NCI-H1048 (cell line): ENCODE results near the gene ATG2B.
"Not testable (repeated sequence)": the region's sequence is repeated elsewhere in the genome, so short reads cannot be mapped to it uniquely, and the experiment has no call there.

Source experiments
- DNase-seq: peaks from one replicate; lab custom pipeline; 2025; lab: John Stamatoyannopoulos, UW

The ATG2B gene

DNA sequence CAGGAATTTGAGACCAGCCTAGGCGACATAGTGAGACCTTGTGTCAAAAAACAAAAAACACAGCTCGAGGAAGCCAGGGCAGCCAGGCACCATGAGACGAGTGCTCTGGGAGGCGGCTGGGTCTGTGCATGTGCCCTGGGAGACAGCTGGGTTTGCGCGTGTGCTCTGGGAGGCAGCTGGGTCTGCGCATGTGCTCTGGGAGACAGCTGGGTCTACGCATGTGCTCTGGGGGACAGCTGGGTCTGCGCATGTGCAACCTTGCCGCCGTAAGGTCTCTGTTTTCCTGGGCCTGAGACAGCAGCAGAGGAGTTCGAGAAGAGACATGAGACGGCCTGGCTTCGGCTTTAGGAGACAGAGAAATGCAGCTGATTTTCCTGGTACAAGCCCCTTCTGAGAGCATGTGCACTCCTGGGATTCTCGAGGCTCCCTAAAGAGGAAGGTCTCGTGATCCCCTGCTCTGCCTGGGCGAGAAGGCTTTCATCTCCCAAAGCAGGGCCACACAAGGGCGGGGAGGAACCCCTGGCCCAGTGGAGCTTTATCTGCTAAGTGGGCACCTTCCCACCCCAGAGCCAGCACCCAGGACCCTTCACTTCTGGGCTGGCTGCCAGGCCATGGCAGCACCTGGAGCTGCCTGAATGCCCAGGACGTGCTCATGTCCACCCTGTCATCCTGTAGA is 110.7 kb downstream of the ATG2B start:
- no peak for DNase-seq

DNA sequence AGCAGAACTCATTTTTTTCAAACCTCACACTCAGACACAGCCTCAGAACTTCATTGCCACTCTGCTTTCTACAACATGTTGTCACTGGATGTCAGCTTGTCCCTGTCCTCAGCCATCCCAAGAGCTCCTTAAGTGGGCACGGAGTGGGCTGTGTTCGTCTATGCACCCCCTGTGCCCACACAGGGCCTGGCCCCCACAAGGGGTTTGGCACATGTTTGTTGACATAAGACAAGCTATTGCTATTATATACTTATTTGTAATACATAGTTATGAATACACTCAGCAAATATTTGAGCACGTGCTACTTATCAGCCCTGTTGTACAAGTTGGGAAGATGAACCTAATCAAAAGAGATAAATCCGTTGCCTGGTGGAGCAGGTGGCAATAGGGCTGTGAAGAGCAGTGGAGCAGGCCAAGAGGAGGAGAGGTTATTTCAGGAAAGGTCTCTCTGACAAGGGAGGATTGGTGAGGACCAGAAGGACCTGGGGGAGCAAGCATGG is 111.4 kb downstream of the ATG2B start:
- DNase-seq, result no peak

DNA sequence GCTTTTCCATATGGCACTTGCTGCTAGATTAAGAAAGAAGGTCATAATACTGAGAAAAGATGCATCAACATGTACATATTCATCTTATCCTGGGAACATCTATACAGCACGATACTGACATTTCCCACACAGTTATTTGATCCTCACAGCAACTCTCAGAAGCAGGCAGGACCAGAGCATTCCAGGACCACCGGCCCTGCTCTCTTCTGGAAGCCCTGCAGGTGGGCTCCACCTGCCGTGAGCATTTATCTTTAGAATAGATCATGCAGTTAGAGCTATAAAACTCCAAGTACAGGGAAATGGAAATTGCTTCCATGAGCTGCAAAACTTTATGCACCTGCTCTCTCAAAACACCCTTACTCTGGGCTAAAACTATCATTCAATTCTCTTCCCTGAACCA is 112.7 kb downstream of the ATG2B start:
- no peak for DNase-seq

DNA sequence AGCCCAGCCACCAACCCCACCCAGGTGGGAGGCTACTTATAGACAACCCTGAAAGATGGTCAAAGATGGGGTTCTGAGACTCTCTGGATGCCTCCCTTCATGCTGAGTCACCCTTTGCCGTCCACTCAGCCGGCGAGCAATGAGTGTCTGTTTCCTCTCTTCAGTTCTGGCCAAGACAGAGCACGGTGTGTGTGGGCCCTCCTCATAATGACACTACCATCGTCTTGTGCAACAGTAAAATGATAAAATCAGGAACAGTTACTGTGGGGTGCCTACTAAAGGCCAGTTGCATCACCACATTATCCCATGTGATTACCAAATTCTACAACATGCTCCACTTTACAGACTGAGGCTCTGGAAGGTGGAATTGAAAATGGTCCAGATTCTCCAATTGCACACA is 114.1 kb downstream of the ATG2B start:
- DNase-seq, result no peak

DNA sequence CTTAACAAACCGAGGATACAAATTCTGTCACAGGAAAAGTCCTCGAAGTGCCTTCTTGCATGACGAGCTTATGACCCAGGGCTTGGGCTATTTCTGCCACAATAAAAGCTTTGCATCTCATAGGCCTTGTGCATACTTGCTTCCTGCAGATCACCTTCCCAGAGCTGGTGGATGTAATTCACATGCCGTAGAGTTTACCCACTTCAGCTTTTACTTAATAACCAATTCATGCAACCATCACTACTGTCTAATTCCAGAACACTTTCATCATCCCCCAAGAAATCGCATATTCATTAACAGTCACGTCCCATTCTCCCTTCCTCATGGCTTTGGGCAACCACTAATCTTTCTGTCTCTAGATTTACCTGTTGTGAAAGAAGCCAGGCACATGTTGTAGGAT is 116.1 kb downstream of the ATG2B start:
- no peak for DNase-seq

DNA sequence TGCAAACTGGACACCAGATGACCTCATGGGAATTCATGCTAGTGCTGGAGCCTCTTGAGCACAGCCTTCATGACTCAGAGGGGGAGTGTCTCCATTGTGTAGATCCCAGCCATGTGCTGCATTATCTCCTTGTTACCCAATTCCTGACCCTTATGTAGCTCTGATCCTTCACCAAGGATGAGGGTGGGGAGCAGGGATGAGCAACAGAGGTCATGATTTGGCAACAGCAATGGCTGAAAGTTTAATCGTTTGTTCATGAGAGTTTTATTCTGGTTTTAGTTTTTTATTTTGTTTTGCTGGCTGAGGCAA is 116.6 kb downstream of the ATG2B start:
- DNase-seq, result no peak

DNA sequence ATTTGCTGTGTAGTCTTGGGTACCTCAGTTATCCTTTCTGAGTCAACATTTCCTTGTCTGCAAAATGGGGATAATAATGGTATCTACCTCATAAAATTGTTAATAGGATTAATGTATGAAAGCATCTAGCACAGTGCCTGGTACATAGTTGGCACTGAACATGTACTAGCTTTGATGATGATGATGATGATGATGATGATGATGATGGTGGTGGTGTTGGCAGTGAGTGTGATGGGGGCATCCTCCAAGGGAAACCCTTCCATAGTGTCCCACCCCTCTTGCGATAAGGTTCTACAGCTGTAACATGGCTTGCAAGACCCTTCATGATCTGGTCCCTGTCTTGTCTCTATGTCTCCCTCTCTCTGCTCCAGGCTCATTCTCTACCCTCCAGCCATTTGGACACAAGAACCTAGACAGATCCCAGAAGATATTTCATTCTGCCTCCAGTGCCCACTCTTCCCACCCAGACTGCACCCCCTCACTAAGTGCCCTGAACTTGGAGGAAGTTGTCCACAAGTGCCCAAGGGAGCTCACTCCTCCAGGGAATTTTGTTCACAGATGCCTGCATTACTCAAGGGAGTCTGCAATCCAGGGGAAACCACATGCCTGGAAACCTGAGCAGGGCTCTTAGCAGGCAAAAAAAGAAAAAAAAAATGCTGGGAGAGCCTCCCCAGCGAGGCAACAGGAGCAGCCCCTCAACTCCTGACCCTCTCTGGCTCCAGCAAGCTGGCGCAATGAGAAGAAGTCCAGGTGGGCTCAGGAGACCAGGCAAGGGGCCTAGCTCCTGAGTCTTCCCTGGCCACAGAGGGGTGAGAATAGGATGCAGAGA is 117.2 kb downstream of the ATG2B start:
- DNase-seq, result no peak

DNA sequence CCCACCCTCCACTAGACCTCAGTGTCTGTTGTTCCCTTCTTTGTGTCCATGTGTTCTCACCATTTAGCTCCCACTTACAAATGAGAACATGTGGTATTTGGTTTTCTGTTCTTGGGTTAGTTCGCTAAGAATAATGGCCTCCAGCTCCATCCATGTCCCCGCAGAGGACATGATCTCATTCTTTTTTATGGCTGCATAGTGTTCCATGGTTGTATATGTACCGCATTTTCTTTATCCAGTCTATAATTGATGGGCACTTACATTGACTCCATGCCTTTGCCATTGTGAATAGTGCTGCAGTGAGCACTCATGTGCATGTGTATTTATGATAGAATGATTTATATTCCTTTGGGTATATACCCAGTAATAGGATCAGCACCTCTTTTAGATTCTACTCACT is 118.1 kb downstream of the ATG2B start:
- DNase-seq, result not testable (repeated sequence)

DNA sequence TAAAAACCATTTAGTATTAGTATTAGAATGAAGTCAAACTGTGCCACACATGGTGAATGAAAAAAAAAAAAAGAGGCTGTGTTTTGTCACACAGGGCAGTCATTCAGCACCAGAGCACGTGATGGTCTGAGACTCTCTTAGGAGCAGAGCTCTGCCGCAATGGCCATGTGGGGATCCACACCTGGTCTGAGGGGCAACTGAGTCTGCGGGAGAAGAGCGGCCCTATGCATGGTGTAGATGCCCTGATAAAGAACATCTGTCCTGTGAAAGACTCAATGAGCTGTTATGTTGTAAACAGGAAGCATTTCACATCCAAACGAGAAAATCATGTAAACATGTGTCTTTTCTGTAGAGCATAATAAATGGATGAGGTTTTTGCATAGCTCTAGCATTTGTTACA is 119.4 kb downstream of the ATG2B start:
- no peak for DNase-seq

DNA sequence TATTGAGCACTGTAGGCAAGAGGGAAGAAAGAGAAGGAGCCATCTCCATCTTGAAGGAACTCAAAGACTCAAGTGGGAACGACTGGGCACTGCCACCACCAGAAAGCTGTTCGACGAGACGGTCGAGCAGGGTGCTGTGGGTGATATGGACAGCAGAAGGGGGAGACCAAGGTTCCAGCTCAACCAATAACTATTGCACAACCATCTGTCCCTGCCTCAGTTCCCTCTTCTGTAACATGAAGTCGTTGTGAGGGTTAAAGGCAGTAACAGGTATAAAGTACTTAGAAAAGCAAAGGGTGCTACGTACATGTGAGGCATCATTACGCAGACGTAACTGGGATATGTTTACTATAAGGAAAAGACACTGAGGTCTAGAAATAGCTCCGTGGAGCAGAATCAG is 121.0 kb downstream of the ATG2B start:
- DNase-seq, result no peak

DNA sequence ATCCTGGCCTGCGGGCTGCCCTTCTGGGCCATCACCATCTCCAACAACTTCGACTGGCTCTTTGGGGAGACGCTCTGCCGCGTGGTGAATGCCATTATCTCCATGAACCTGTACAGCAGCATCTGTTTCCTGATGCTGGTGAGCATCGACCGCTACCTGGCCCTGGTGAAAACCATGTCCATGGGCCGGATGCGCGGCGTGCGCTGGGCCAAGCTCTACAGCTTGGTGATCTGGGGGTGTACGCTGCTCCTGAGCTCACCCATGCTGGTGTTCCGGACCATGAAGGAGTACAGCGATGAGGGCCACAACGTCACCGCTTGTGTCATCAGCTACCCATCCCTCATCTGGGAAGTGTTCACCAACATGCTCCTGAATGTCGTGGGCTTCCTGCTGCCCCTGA is 122.5 kb downstream of the ATG2B start:
- no peak for DNase-seq

DNA sequence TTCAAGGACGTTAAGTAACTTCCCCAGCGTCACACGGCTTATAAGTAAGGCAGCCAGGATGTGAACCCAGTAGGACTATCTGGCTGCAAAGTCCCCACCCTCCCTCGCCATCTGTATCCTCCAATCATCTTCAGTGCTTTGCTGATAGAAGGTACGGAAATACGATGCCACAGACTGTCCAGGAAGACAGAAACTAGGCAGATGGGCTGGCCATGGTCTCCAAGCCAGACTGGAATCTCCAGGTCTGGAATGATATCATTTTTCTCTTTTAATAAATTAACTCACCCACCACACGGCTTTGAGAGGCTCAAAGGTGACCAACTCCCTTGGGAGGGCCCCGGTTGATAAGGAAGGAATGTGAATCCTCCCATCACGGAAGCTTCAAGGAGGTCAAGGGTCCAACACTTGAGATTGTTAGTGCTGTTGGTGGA is 123.4 kb downstream of the ATG2B start:
- DNase-seq, result no peak

DNA sequence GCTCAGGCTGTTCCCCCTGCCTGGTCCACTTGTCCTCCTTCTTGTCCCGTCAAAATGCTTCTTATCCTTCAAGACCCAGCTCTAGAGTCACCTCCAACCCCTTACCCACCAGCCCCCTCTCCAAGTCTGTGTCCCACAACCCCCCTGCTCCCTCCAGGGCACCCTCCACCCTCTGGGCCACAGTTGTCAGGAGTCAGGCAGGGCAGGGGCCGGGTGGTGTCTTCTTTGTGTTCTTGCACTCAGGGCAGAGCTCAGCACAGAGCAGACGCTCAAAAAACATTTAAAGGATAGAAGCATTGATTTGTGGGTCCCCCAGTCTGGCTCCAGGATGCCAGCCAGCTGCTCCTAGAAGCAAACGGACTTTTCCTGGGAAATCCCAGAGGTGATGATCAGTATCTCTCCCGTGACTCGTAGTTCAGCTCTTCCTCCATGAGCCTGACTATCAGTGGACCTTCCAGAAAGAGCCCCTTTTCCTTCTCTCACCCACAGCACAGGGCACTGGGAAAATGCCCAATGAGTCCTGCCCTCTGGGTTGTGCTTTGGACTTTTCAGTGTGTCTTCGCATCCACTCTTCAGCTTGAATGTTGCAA is 124.4 kb downstream of the ATG2B start:
- no peak for DNase-seq

DNA sequence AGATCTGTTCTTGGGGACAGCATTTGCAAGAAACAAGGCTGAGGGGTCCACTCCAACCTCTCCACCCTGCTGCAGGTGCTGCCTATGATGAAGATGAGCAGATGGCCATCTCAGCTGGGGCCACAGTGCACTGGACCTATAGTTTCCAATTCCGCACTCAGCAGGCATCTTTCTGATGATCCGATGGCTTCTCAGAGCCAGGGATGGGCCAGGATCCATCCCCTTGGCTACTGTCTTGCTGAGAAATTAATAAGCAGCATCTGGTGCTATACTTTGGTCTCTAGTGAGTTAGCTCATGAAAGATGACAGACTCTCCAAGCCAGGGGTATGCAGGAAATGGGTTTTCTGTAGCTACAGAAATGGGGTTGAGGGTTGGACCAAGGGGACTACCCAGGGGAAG is 125.5 kb downstream of the ATG2B start:
- no peak for DNase-seq

DNA sequence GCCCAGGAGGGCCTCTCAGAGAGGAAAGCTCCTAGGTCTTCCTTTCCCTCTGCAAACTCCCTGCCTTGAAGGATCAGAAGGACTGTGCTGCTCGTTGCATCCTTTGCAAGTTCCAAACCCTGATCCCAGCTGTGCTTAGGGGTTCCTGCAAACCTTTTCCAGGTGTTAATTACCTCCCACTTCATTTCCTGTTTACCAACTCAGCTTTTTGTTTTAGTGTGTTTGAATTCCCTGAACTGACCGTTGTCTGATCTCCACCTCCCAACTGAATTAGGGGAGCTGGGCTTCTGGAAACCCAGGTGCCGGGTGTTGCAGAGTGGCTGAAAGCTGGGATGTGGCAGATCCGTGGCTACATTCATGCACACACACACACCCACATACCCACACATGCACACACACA is 127.7 kb downstream of the ATG2B start:
- no peak for DNase-seq

DNA sequence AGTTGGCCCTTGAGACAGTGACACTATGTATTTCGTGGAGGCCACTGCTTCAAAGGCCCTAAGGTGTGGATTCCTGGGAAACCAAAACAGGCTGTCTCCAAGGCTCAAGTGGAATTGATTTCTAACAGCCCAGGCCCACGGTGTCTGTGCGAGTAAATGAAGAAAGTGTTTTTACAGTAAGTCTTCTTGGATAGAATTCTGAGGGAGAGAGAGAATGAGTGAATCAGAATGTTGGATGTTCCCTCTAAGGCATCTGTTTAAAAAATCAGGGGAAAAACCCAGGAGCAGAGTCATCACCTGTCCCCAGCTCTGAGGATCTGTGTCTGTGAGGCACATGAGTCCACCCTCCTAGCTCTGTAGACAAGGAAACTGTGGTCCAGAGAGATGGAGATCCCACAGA is 129.5 kb downstream of the ATG2B start:
- no peak for DNase-seq

DNA sequence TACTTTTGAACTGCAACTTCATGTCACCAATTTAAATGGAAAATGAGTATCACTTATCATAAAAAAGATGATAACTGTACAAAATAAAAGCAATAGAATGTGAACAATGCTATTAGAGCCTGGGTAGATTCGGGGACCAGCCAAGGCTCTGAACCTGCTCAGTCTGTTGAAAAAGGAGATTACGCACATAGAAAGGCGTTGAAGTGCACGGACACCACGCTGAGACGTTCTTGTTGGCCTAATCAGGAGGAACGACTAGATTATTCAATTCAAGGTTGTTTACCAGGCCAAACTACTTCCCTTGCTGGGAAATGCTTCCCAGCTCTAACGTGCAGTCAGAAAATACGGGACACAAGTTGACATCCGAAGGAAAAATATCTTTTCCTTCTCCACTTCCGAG is 130.6 kb downstream of the ATG2B start:
- DNase-seq, result no peak

DNA sequence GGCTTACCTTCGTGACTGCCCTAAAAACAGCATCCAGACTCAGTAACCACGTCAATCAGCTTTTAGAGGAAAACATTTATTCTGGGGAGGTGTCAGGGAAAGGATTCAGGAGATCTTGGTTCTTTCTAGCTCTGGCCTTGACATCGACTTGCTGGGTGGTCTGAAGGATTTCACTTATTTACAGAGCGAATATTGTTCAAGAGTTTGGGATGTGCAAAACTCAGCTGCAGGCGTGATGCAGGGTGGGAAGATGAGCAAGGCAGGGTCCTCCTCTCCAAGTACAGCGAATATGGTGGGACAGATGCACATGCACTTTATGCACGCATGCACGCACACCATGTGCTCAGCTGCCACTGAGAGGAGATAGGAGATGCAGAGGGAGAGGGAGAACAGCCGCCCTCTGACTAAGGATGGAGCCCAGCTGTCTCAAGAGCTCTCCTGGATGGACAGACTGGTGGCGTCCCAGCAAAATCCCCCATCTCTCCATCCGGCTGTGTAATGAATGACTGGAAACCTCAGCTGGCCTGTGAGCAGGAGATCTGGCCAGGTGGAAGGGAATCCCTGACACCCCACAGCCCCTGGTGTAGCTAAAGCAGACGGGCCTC is 131.5 kb downstream of the ATG2B start:
- DNase-seq, result no peak

DNA sequence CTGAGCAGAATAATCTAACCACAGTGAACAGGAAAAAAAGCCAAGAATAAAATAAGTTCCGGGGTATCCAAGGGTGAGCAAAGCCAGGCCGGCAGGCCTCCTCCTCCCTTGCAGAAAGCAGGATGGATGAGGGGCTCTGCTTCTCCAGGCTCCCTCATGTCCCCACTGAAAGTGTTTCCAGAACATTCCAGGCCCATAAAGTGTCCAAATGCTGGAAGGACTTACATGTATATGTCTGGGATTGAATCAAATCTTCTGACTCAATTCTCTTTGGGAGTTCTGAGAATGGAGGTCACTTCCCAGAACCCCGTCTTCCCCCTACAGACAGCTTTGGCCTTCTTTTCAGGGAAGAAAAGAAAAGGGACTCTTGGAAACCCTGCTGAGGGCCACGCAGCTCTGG is 132.1 kb downstream of the ATG2B start:
- DNase-seq, result no peak

DNA sequence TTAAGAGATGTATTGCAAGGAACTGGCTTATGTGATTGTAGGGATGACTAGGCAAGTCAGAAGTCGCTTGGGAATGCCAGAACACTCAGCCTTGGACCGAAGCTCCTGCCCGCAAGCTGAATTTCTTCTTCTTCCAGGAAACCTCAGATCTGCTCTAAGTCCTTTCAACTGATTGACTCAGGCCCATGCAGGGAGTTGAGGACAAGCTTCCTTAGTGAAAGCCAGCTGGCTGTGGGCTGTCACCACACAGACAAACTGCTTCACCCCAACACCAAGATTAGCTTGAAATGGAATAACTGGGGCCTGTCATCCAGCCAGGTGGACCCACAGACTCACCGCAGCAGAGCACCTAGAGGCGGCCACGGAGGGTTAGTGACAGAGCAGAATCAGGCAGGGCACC is 133.8 kb downstream of the ATG2B start:
- no peak for DNase-seq
